Keratinocyte (primary cell): ENCODE data around the gene SIK2. TPM values are rescaled to one million over a fixed set of nuclear protein-coding genes. Genes with fewer than 3 reads are reported as not detected.

Experiments used
- DNase-seq: peaks from one replicate; pipeline ENCODE4 v3.0.0-alpha.2; 2011; ENCODE audit warnings: low read depth, missing footprints, low spot score
- FAIRE-seq: peaks from 2 replicates; lab custom pipeline; 2011; peaks lifted over from hg19 to GRCh38; lab: Jason Lieb, UNC
- H2AFZ ChIP-seq: 2 replicates; pipeline ENCODE4 v1.6.0; 2012; ENCODE audit warnings: low read length, control low read depth, inconsistent platforms; ENCODE audit not compliant: control insufficient read depth
- H3K27ac ChIP-seq: 2 replicates; pipeline ENCODE4 v1.5.1; 2011; ENCODE audit warnings: low read length; ENCODE audit not compliant: control insufficient read depth, insufficient read depth
- H3K27me3 ChIP-seq: 3 replicates; pipeline ENCODE4 v1.6.0; 2011; ENCODE audit warnings: low read length; ENCODE audit not compliant: control insufficient read depth, insufficient read depth; ENCODE audit errors: extremely low read depth
- H3K36me3 ChIP-seq, 2 experiments: 2 replicates in 1 of 2; 3 replicates in 1 of 2; pipeline ENCODE4 v1.5.1; 2011; ENCODE audit warnings: low read length in 2 of 2, mild to moderate bottlenecking in 1 of 2; ENCODE audit not compliant: control insufficient read depth in 2 of 2, insufficient read depth in 2 of 2; ENCODE audit errors: extremely low read depth in 1 of 2
- H3K4me1 ChIP-seq: 3 replicates; pipeline ENCODE4 v1.5.1; 2011; ENCODE audit warnings: low read length; ENCODE audit not compliant: control insufficient read depth, insufficient read depth; ENCODE audit errors: extremely low read depth
- H3K4me2 ChIP-seq: 3 replicates; pipeline ENCODE4 v1.6.0; 2011; ENCODE audit warnings: low read depth, low read length; ENCODE audit not compliant: control insufficient read depth, insufficient read depth; ENCODE audit errors: extremely low read depth
- H3K4me3 ChIP-seq, 3 experiments: fragments of 200-600 bp in 1 of 3; sonication (generic) in 1 of 3; 2 replicates in 2 of 3; 3 replicates in 1 of 3; pipeline ENCODE4 v1.5.1; 2011 to 2016; ENCODE audit warnings: low read length in 3 of 3, mild to moderate bottlenecking in 3 of 3, control low read depth in 2 of 3, inconsistent platforms in 1 of 3, low read depth in 1 of 3, mixed read lengths in 1 of 3, mixed run types in 1 of 3, moderate library complexity in 1 of 3; ENCODE audit not compliant: control insufficient read depth in 2 of 3, insufficient read depth in 2 of 3; ENCODE audit errors: extremely low read depth in 1 of 3
- H3K79me2 ChIP-seq: 2 replicates; pipeline ENCODE4 v1.6.0; 2012; ENCODE audit warnings: low read length; ENCODE audit not compliant: control insufficient read depth, insufficient read depth
- H3K9ac ChIP-seq: 3 replicates; pipeline ENCODE4 v1.6.0; 2011; ENCODE audit warnings: low read length; ENCODE audit not compliant: control insufficient read depth, insufficient read depth; ENCODE audit errors: extremely low read depth
- H3K9me1 ChIP-seq: 3 replicates; pipeline ENCODE4 v1.6.0; 2011; ENCODE audit warnings: low read length; ENCODE audit not compliant: control insufficient read depth, insufficient read depth; ENCODE audit errors: extremely low read depth
- H3K9me3 ChIP-seq: 2 replicates; pipeline ENCODE4 v1.5.1; 2012; ENCODE audit warnings: low read depth, low read length; ENCODE audit not compliant: control insufficient read depth
- H4K20me1 ChIP-seq: 3 replicates; pipeline ENCODE4 v1.6.0; 2011; ENCODE audit warnings: low read length; ENCODE audit not compliant: control insufficient read depth, insufficient read depth; ENCODE audit errors: extremely low read depth
- EZH2 ChIP-seq: IDR thresholded peaks from one replicate; pipeline ENCODE4 v1.6.1; 2012; ENCODE audit warnings: inconsistent platforms, mild to moderate bottlenecking, low read length, moderate library complexity
- dilution Hi-C: fragments of 300-500 bp; cut with MboI; formaldehyde crosslinking; loops from one replicate; pipeline ENCODE4 v1.7.0; 2020; ENCODE audit warnings: low sequenced_read_pairs; ENCODE audit not compliant: extremely low pct_ligation_motif_present
- polyA plus RNA-seq, 5 experiments: library from polyadenylated mRNA; depleted of rRNA in 3 of 5; stranded (reverse) in 3 of 5; stranded (forward) in 1 of 5; unstranded in 1 of 5; fragments of >200 nt; gene quantifications; 1 replicate in 1 of 5; 2 replicates in 3 of 5; 3 replicates in 1 of 5; pipeline versions ENCODE4 v1.2.1 to v1.2.3, GENCODE V29; 2011 to 2012; ENCODE audit warnings: missing spikeins in 2 of 5, low read depth in 1 of 5, low replicate concordance in 1 of 5
- TF ChIP-seq, protein P1 (sequence below), 3 experiments: IDR thresholded peaks in 1 of 3; conservative IDR thresholded peaks in 1 of 3; optimal IDR thresholded peaks in 1 of 3; 2 replicates in 2 of 3; 3 replicates in 1 of 3; pipeline versions ENCODE3 to v1.5.1; 2011; ENCODE audit warnings: low read length in 3 of 3, mild to moderate bottlenecking in 3 of 3, moderate library complexity in 2 of 3, control low read depth in 1 of 3, inconsistent platforms in 1 of 3; ENCODE audit not compliant: insufficient read depth in 2 of 3; ENCODE audit errors: extremely low read depth in 1 of 3

Gene SIK2
- polyA plus RNA-seq, 1 donor (not counting 4 experiments of a cell fraction or from before 2014, with no cell fraction given): 10.0 TPM

DNA sequence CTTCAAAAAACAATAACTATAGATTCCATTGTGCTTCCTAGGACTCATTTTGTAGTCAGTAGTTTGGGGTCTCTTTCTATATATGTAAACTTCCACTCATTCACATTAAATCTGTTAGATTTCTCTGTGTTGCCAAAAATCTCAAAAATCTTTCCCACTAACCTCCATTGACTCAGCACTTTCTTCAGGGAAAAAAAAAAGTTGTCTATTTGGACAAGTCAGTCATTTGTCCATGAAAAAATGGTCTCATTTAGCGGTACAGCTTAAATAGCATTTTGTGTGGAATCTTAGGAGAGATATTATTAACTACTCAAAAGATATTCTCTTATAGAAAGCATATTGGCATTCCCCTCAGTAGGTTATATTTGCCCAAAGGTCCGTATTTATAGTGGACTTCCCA lies 82.0 kb downstream of the SIK2 start:
- TF ChIP-seq EZH2: no peak
- TF ChIP-seq, protein P1, sequence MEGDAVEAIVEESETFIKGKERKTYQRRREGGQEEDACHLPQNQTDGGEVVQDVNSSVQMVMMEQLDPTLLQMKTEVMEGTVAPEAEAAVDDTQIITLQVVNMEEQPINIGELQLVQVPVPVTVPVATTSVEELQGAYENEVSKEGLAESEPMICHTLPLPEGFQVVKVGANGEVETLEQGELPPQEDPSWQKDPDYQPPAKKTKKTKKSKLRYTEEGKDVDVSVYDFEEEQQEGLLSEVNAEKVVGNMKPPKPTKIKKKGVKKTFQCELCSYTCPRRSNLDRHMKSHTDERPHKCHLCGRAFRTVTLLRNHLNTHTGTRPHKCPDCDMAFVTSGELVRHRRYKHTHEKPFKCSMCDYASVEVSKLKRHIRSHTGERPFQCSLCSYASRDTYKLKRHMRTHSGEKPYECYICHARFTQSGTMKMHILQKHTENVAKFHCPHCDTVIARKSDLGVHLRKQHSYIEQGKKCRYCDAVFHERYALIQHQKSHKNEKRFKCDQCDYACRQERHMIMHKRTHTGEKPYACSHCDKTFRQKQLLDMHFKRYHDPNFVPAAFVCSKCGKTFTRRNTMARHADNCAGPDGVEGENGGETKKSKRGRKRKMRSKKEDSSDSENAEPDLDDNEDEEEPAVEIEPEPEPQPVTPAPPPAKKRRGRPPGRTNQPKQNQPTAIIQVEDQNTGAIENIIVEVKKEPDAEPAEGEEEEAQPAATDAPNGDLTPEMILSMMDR (optimal IDR thresholded peaks at IDR 0.05 in 1 of 3, IDR thresholded peaks at IDR 0.05 in 1 of 3, conservative IDR thresholded peaks at IDR 0.05 in 1 of 3; ENCODE audit: extremely low read depth in 1 of 3, insufficient read depth in 2 of 3, low read length in 3 of 3): no peak
- Histone ChIP-seq H3K36me3 (peaks cover 5 to 9% of the 10 kb centered on the region in 2 experiments), H3K4me3 (no peak overlapping the region), H3K4me2 (no peak overlapping the region), H4K20me1 (no peaks in the 10 kb centered on the region), H3K27me3 (no peaks in the 10 kb centered on the region), H3K4me1 (no peaks in the 10 kb centered on the region), H3K9me1 (no peaks in the 10 kb centered on the region), H3K79me2 (no peaks in the 10 kb centered on the region), H2AFZ (no peak overlapping the region), H3K9me3 (no peaks in the 10 kb centered on the region), H3K27ac (no peak overlapping the region), H3K9ac (no peak overlapping the region)
- FAIRE-seq (no peak), DNase-seq (no peak)
- dilution Hi-C loops: no loop called here

DNA sequence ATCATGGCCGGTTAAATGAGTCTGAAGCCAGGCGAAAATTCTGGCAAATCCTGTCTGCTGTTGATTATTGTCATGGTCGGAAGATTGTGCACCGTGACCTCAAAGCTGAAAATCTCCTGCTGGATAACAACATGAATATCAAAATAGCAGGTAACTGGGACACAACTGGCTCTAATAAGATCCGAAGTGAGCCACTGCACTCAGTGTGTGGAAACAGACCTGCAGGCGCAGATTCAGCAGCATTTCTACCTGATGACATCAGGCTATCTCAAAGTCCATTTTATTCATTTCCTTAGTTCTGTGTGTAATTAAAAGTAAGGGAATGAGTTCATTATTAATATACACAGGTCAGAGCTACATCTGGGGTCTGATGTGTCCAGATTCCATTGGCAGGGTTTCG lies 85.8 kb downstream of the SIK2 start:
- Histone ChIP-seq H3K27ac (no peak overlapping the region), H3K4me3 (no peak overlapping the region), H3K9me3 (no peaks in the 10 kb centered on the region), H4K20me1 (no peaks in the 10 kb centered on the region), H3K4me2 (no peak overlapping the region), H3K9me1 (no peaks in the 10 kb centered on the region), H3K9ac (no peak overlapping the region), H3K27me3 (no peaks in the 10 kb centered on the region), H3K36me3 (peaks cover 5 to 12% of the 10 kb centered on the region in 2 experiments), H3K4me1 (no peaks in the 10 kb centered on the region), H2AFZ (no peak overlapping the region), H3K79me2 (no peaks in the 10 kb centered on the region)
- DNase-seq: no peak
- TF ChIP-seq, protein P1 (optimal IDR thresholded peaks at IDR 0.05 in 1 of 3, IDR thresholded peaks at IDR 0.05 in 1 of 3, conservative IDR thresholded peaks at IDR 0.05 in 1 of 3; ENCODE audit: extremely low read depth in 1 of 3, insufficient read depth in 2 of 3, low read length in 3 of 3): no peak
- TF ChIP-seq EZH2: no peak
- dilution Hi-C loops: no loop called here
- no peak for FAIRE-seq
